Esophagus squamous epithelium (tissue), 4 donors: ENCODE measurements around the gene POMP.

Experiments used
- CTCF ChIP-seq, 6 experiments: fragments of 450-650 bp in 4 of 6; fragments of 200-600 bp in 2 of 6; sonication (generic) in 2 of 6; IDR thresholded peaks; one replicate each; pipeline ENCODE4 v1.5.1; 2016 to 2019; ENCODE audit warnings: antibody characterized with exemption in 6 of 6, mild to moderate bottlenecking in 4 of 6, moderate library complexity in 4 of 6
- POLR2A ChIP-seq, 4 donors: fragments of 450-650 bp; IDR thresholded peaks; one replicate each; pipeline ENCODE4 v1.6.1; 2017; ENCODE audit warnings: antibody characterized with exemption in 4 of 4, mild to moderate bottlenecking in 4 of 4, moderate library complexity in 3 of 4

DNA sequence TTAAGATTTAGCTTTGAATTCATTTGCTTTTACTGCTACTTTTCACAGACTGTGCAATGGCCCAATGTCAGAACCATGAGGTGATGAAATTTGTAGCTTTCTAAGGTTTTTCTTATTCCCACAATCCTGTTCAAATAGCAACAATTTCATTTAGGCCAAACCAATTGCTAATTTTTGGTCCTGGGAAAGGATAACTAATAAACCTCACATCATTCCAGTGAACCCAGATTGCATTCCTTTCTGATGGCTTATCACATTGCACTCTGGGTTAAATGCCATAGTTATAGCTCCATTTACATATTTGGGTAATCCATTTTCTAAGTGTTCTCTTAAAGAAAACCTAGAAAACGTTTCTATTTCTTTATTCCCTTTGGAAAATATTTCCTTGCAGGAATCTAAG, 22.9 kb upstream of the POMP start:
- TF ChIP-seq CTCF (IDR thresholded peaks at IDR 0.05) (no peak), POLR2A (IDR thresholded peaks at IDR 0.05) (no peak)
